K562 (cell line): ENCODE results near the gene TYMP.

Experiments used
- MBD1 ChIP-seq: fragments of 250-450 bp; sonication (Bioruptor Pico); IDR thresholded peaks from 2 replicates; pipeline ENCODE4 v1.8.0; 2022; ENCODE audit warnings: inconsistent platforms
- POLR2H ChIP-seq: IDR thresholded peaks from 2 replicates; pipeline ENCODE4 v1.6.1; 2016; ENCODE audit warnings: missing genetic modification characterization, low read depth, mild to moderate bottlenecking, control low read depth, missing compliant biosample characterization, moderate library complexity
- RBFOX2 ChIP-seq: fragments of 200-400 bp; formaldehyde crosslinking; IDR thresholded peaks from 2 replicates; pipeline ENCODE4 v1.6.1; 2017; ENCODE audit warnings: low read depth, mild to moderate bottlenecking, low read length, moderate library complexity

GRCh38 chr22:50560034-50560433, 30.2 kb upstream of the TYMP start:
- TF ChIP-seq MBD1 (CRISPR knock-in tag) (no peak), RBFOX2 (no peak), POLR2H (tag) (no peak)
